H1 (cell line): ENCODE measurements around the gene TMEM50A. TPM values are rescaled to one million over a fixed set of nuclear protein-coding genes. Genes with fewer than 3 reads are reported as not detected.

Experiments
- CTCF ChIA-PET: fragments of 300-600 bp; sonication (Branson Sonifier 250); formaldehyde crosslinking; loops from one replicate; lab custom pipeline; 2021; ENCODE audit not compliant: partially characterized antibody; lab: Charles Lee
- POLR2A ChIA-PET: fragments of 300-600 bp; sonication (Branson Sonifier 250); formaldehyde crosslinking; loops from one replicate; lab custom pipeline; 2021; ENCODE audit warnings: inconsistent platforms; ENCODE audit not compliant: partially characterized antibody; lab: Charles Lee
- DNase-seq, 2 experiments: peaks; one replicate each; pipeline versions ENCODE4 v3.0.0 to v3.0.0-alpha.2; 2010 to 2022; ENCODE audit warnings: low spot score in 2 of 2, low read depth in 1 of 2, mixed read lengths in 1 of 2
- FAIRE-seq: peaks from 2 replicates; lab custom pipeline; 2011; peaks lifted over from hg19 to GRCh38; lab: Jason Lieb, UNC
- H2AFZ ChIP-seq: 2 replicates; pipeline ENCODE4 v1.8.1; 2012; ENCODE audit warnings: low read length, inconsistent platforms
- H2AK5ac ChIP-seq: 2 replicates; pipeline ENCODE4 v1.6.1; 2013; ENCODE audit warnings: low read depth, low read length
- H2BK120ac ChIP-seq: replicated peaks from 2 replicates; pipeline ENCODE3; 2013; ENCODE audit warnings: low read depth, low read length, inconsistent platforms
- H2BK12ac ChIP-seq: 2 replicates; pipeline ENCODE4 v1.6.1; 2013; ENCODE audit warnings: low read depth, low read length
- H2BK15ac ChIP-seq: 2 replicates; pipeline ENCODE4 v1.6.1; 2013; ENCODE audit warnings: low read length
- H2BK20ac ChIP-seq: 2 replicates; pipeline ENCODE4 v1.6.1; 2013; ENCODE audit warnings: low read length
- H2BK5ac ChIP-seq: 2 replicates; pipeline ENCODE4 v1.6.1; 2013; ENCODE audit warnings: low read depth, low read length
- H3K14ac ChIP-seq: 2 replicates; pipeline ENCODE4 v1.6.1; 2013; ENCODE audit warnings: inconsistent platforms; ENCODE audit not compliant: insufficient read length
- H3K18ac ChIP-seq: 2 replicates; pipeline ENCODE4 v1.6.1; 2013; ENCODE audit warnings: low read length; ENCODE audit errors: extremely low read depth
- H3K23ac ChIP-seq: 2 replicates; pipeline ENCODE4 v1.6.1; 2013; ENCODE audit warnings: inconsistent platforms; ENCODE audit not compliant: insufficient read length
- H3K23me2 ChIP-seq: 2 replicates; pipeline ENCODE4 v1.6.1; 2013; ENCODE audit warnings: low read depth, low read length
- H3K27ac ChIP-seq: 2 replicates; pipeline ENCODE4 v1.6.1; 2011; ENCODE audit warnings: low read depth, low read length, inconsistent platforms
- H3K27me3 ChIP-seq, 4 experiments: replicated peaks in 1 of 4; 1 replicate in 1 of 4; 2 replicates in 3 of 4; pipeline versions ENCODE4 v1.6.1 to v1.8.1; 2011 to 2013; ENCODE audit warnings: low read length in 3 of 4, mild to moderate bottlenecking in 3 of 4, inconsistent platforms in 2 of 4, mixed read lengths in 2 of 4, moderate library complexity in 1 of 4; ENCODE audit not compliant: control insufficient read depth in 3 of 4, insufficient read depth in 3 of 4; ENCODE audit errors: extremely low read depth in 1 of 4
- H3K36me3 ChIP-seq, 4 experiments: 2 replicates each; pipeline versions ENCODE4 v1.6.1 to v1.8.1; 2011 to 2013; ENCODE audit warnings: mild to moderate bottlenecking in 4 of 4, low read length in 3 of 4, moderate library complexity in 2 of 4, control low read depth in 1 of 4, inconsistent platforms in 1 of 4; ENCODE audit not compliant: insufficient read depth in 4 of 4, control insufficient read depth in 2 of 4
- H3K4ac ChIP-seq: replicated peaks from 2 replicates; pipeline ENCODE3; 2013; ENCODE audit warnings: low read length, low read depth, mixed read lengths, inconsistent platforms; ENCODE audit not compliant: insufficient read length
- H3K4me1 ChIP-seq, 4 experiments: replicated peaks in 1 of 4; 1 replicate in 1 of 4; 2 replicates in 3 of 4; pipeline versions ENCODE4 v1.6.1 to v1.8.1; 2011 to 2013; ENCODE audit warnings: low read length in 3 of 4, inconsistent platforms in 2 of 4, mixed read lengths in 1 of 4; ENCODE audit not compliant: insufficient read depth in 4 of 4, control insufficient read depth in 3 of 4
- H3K4me2 ChIP-seq, 2 experiments: 2 replicates each; pipeline versions ENCODE4 v1.6.1 to v1.8.1; 2011 to 2013; ENCODE audit warnings: low read depth in 2 of 2, low read length in 2 of 2, control low read depth in 1 of 2, inconsistent platforms in 1 of 2, mild to moderate bottlenecking in 1 of 2; ENCODE audit not compliant: insufficient read depth in 1 of 2
- H3K4me3 ChIP-seq, 4 experiments: fragments of 200-600, 300-600 bp in 1 of 4; sonication (generic), shearing (Covaris generic), sonication (Bioruptor Twin) in 1 of 4; 2 replicates each; pipeline versions ENCODE4 v1.5.1 to v1.8.1; 2011 to 2016; ENCODE audit warnings: low read length in 4 of 4, low read depth in 3 of 4, control low read depth in 2 of 4, inconsistent platforms in 2 of 4, mild to moderate bottlenecking in 2 of 4, mixed read lengths in 1 of 4, moderate library complexity in 1 of 4; ENCODE audit not compliant: insufficient read depth in 2 of 4; ENCODE audit errors: extremely low read depth in 1 of 4
- H3K56ac ChIP-seq: replicated peaks from 2 replicates; pipeline ENCODE3; 2013; ENCODE audit warnings: low read depth, mild to moderate bottlenecking, mixed read lengths, low read length, inconsistent platforms; ENCODE audit not compliant: insufficient read length
- H3K79me1 ChIP-seq: 2 replicates; pipeline ENCODE4 v1.6.1; 2013; ENCODE audit warnings: low read depth, low read length, control low read depth
- H3K79me2 ChIP-seq, 2 experiments: 2 replicates each; pipeline versions ENCODE4 v1.6.1 to v1.8.1; 2012 to 2013; ENCODE audit warnings: low read length in 2 of 2, mild to moderate bottlenecking in 2 of 2, inconsistent platforms in 1 of 2; ENCODE audit not compliant: insufficient read depth in 2 of 2, control insufficient read depth in 1 of 2
- H3K9ac ChIP-seq, 4 experiments: replicated peaks in 1 of 4; 1 replicate in 1 of 4; 2 replicates in 3 of 4; pipeline versions ENCODE4 v1.6.1 to v1.8.1; 2011 to 2013; ENCODE audit warnings: low read depth in 3 of 4, low read length in 3 of 4, control low read depth in 2 of 4, mild to moderate bottlenecking in 2 of 4, moderate library complexity in 2 of 4, inconsistent platforms in 1 of 4; ENCODE audit errors: extremely low read depth in 1 of 4
- H3K9me3 ChIP-seq, 2 experiments: 2 replicates each; pipeline versions ENCODE4 v1.6.1 to v1.8.1; 2012 to 2013; ENCODE audit warnings: mild to moderate bottlenecking in 2 of 2, moderate library complexity in 2 of 2, control low read depth in 1 of 2, inconsistent platforms in 1 of 2, low read depth in 1 of 2, low read length in 1 of 2, mixed read lengths in 1 of 2; ENCODE audit not compliant: insufficient read depth in 2 of 2
- H4K20me1 ChIP-seq, 2 experiments: replicated peaks in 1 of 2; 2 replicates each; pipeline versions ENCODE3 to v1.8.1; 2011 to 2013; ENCODE audit warnings: inconsistent platforms in 2 of 2, low read length in 2 of 2, mild to moderate bottlenecking in 1 of 2; ENCODE audit not compliant: insufficient read depth in 2 of 2, control insufficient read depth in 1 of 2
- H4K5ac ChIP-seq: 2 replicates; pipeline ENCODE4 v1.6.1; 2013; ENCODE audit warnings: low read length, low read depth, mixed read lengths, inconsistent platforms; ENCODE audit not compliant: insufficient read length
- H4K8ac ChIP-seq: 2 replicates; pipeline ENCODE4 v1.8.0; 2013; ENCODE audit warnings: mild to moderate bottlenecking, moderate library complexity, low read length, inconsistent platforms; ENCODE audit not compliant: insufficient read depth; ENCODE audit errors: extremely low read depth
- H4K91ac ChIP-seq: replicated peaks from 2 replicates; pipeline ENCODE3; 2013; ENCODE audit warnings: low read length, mixed read lengths, inconsistent platforms; ENCODE audit not compliant: insufficient read length
- CHD1 ChIP-seq: IDR thresholded peaks from 2 replicates; pipeline ENCODE4 v1.6.1; 2012; ENCODE audit warnings: low read depth, low read length, improper control_type of control experiment
- GABPA ChIP-seq: IDR thresholded peaks from 2 replicates; pipeline ENCODE4 v1.6.1; 2011; ENCODE audit warnings: mild to moderate bottlenecking, low read length, moderate library complexity, borderline replicate concordance; ENCODE audit not compliant: insufficient read depth
- GTF2F1 ChIP-seq: IDR thresholded peaks from 2 replicates; pipeline ENCODE4 v1.6.1; 2012; ENCODE audit warnings: low read depth, low read length, improper control_type of control experiment, borderline replicate concordance
- NRF1 ChIP-seq: IDR thresholded peaks from 2 replicates; pipeline ENCODE4 v1.6.1; 2011; ENCODE audit warnings: mild to moderate bottlenecking, low read depth, low read length, improper control_type of control experiment
- POLR2AphosphoS5 ChIP-seq: IDR thresholded peaks from 2 replicates; pipeline ENCODE4 v1.6.1; 2011; ENCODE audit warnings: low read depth, low read length
- POU5F1 ChIP-seq: IDR thresholded peaks from 2 replicates; pipeline ENCODE4 v1.6.1; 2011; ENCODE audit warnings: low read depth, mild to moderate bottlenecking, low read length, moderate library complexity
- RAD21 ChIP-seq, 2 experiments: IDR thresholded peaks in 1 of 2; conservative IDR thresholded peaks in 1 of 2; 2 replicates each; pipeline ENCODE4 v1.6.1; 2011; ENCODE audit warnings: low read depth in 2 of 2, low read length in 2 of 2, improper control_type of control experiment in 1 of 2, inconsistent platforms in 1 of 2, mild to moderate bottlenecking in 1 of 2, moderate library complexity in 1 of 2
- SIN3A ChIP-seq, 2 experiments: IDR thresholded peaks in 1 of 2; conservative IDR thresholded peaks in 1 of 2; 2 replicates each; pipeline ENCODE4 v1.6.1; 2011 to 2012; ENCODE audit warnings: low read length in 2 of 2, improper control_type of control experiment in 1 of 2, low read depth in 1 of 2, mild to moderate bottlenecking in 1 of 2
- SP1 ChIP-seq: IDR thresholded peaks from 2 replicates; pipeline ENCODE4 v1.6.1; 2011; ENCODE audit warnings: low read depth, low read length
- SP4 ChIP-seq: IDR thresholded peaks from 2 replicates; pipeline ENCODE4 v1.6.1; 2012; ENCODE audit warnings: low read length, inconsistent platforms
- TBP ChIP-seq: IDR thresholded peaks from 2 replicates; pipeline ENCODE4 v1.6.1; 2011; ENCODE audit warnings: low read depth, low read length, improper control_type of control experiment
- WGBS, 2 experiments: shearing (Covaris generic) in 1 of 2; methylation state at CpG; one replicate each; pipeline versions ENCODE4 v1.1.6 to v1.1.7; 2013 to 2015; ENCODE audit warnings: low lambda C conversion rate in 2 of 2, mixed read lengths in 2 of 2, inconsistent platforms in 1 of 2, low coverage in 1 of 2, missing lambda C conversion rate in 1 of 2; ENCODE audit not compliant: insufficient replicate concordance in 2 of 2, insufficient coverage in 1 of 2, insufficient read length in 1 of 2; ENCODE audit errors: extremely low coverage in 1 of 2, missing lambda C conversion rate in 1 of 2; 5-methylcytosine and 5-hydroxymethylcytosine counted together
- polyA plus RNA-seq, 7 experiments: library from polyadenylated mRNA; depleted of rRNA in 3 of 7; stranded (reverse) in 5 of 7; unstranded in 2 of 7; fragments of >200 nt in 5 of 7; fragments of 200-250 nt in 2 of 7; gene quantifications; 1 replicate in 5 of 7; 2 replicates in 1 of 7; 4 replicates in 1 of 7; pipeline versions ENCODE4 v1.2.1 to v1.2.3, GENCODE V29; 2011 to 2013; ENCODE audit warnings: missing spikeins in 2 of 7, mixed read lengths in 2 of 7
- total RNA-seq: library from RNA; stranded (reverse); fragmentation: NEBNext Ultra II Directional; extraction: Animal tissue kit (Norgen Biotek cat#: 25700); gene quantifications from 2 replicates; pipeline ENCODE4 v1.2.1, GENCODE V29; 2021
- TF ChIP-seq, protein P1 (sequence below), 3 experiments: IDR thresholded peaks; 1 replicate in 2 of 3; 2 replicates in 1 of 3; pipeline versions ENCODE4 v1.5.1 to v1.6.1; 2011; ENCODE audit warnings: low read length in 3 of 3, mild to moderate bottlenecking in 3 of 3, inconsistent platforms in 2 of 3, low read depth in 1 of 3, moderate library complexity in 1 of 3; ENCODE audit not compliant: insufficient read depth in 1 of 3; ENCODE audit errors: control extremely low read depth in 1 of 3

TMEM50A gene
- total and polyA plus RNA-seq, 2 of the 8 experiments (the other 6 are each of a cell fraction or from before 2014, with no cell fraction given) = 98.6 to 111 TPM

DNA sequence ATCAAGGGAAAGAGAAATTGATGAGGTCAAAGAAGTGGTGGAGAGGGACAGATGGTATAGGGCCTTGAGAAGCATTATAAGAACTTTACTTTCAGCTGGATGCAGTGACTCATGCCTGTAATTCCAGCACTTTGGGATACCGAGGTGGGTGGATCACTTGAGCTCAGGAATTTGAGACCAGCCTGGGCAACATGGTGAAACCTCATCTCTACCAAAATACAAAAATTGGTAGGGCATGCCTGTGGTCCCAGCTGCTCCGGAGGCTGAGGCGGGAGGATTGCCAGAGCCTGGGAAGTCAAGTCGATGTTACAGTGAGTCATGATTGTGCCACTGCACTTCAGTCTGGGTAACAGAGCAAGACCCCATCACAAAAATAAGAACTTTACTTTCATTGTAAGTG is 5.7 kb downstream of the TMEM50A start:
- H3K9me3 ChIP-seq = no peaks in the 10 kb centered on the region
- H2AFZ ChIP-seq = no peak overlapping the region
- H2AK5ac ChIP-seq = no peak overlapping the region
- no peak overlapping the region for H3K23ac ChIP-seq
- H2BK20ac ChIP-seq = no peak overlapping the region
- no peak overlapping the region for H3K4me2 ChIP-seq
- WGBS, 2 experiments = 98% methylated on average over 4 of the region's 4 CpGs; no CpG with 5 or more reads in 1 of the 2 experiments
- no peak overlapping the region for H3K4me3 ChIP-seq
- POLR2A ChIA-PET = no interaction called here
- no peak overlapping the region for H3K14ac ChIP-seq
- no peak overlapping the region for H3K4ac ChIP-seq
- H4K91ac ChIP-seq = no peak overlapping the region
- H3K9ac ChIP-seq = no peak overlapping the region
- 0 out of 2 replicates have a peak, but pooled peaks cover under 1% of the 10 kb centered on the region for H3K79me1 ChIP-seq
- peaks cover 0 to 60% of the 10 kb centered on the region in 2 experiments; a peak in 2 of 4 replicates for H3K79me2 ChIP-seq
- peaks cover 0 to 16% (median 7%) of the 10 kb centered on the region in 4 experiments; a peak in 4 of 8 replicates for H3K36me3 ChIP-seq
- no peak overlapping the region for H2BK15ac ChIP-seq
- no peaks in the 10 kb centered on the region for H3K23me2 ChIP-seq
- no peak overlapping the region for H2BK120ac ChIP-seq
- no peak overlapping the region for H2BK12ac ChIP-seq
- CTCF ChIA-PET = no interaction called here
- FAIRE-seq (no peak), DNase-seq (no peak)
- H2BK5ac ChIP-seq = no peak overlapping the region
- peaks cover 3 to 5% of the 10 kb centered on the region in 2 experiments for H4K20me1 ChIP-seq
- no peak overlapping the region for H3K56ac ChIP-seq
- H3K27ac ChIP-seq = no peak overlapping the region
- H4K5ac ChIP-seq = no peak overlapping the region
- no peak overlapping the region for H3K18ac ChIP-seq
- peaks cover 0 to 3% (median 0%) of the 10 kb centered on the region in 4 experiments; a peak in 1 of 7 replicates for H3K4me1 ChIP-seq
- no peaks in the 10 kb centered on the region for H3K27me3 ChIP-seq
- no peak overlapping the region for H4K8ac ChIP-seq
- no peak for TF ChIP-seq GABPA
- no peak for TF ChIP-seq SP4
- TF ChIP-seq RAD21 (IDR thresholded peaks at IDR 0.05 in 1 of 2, conservative IDR thresholded peaks at IDR 0.05 in 1 of 2; ENCODE audit: low read depth in 2 of 2, low read length in 2 of 2) = no peak
- no peak for TF ChIP-seq TBP
- TF ChIP-seq, protein P1, sequence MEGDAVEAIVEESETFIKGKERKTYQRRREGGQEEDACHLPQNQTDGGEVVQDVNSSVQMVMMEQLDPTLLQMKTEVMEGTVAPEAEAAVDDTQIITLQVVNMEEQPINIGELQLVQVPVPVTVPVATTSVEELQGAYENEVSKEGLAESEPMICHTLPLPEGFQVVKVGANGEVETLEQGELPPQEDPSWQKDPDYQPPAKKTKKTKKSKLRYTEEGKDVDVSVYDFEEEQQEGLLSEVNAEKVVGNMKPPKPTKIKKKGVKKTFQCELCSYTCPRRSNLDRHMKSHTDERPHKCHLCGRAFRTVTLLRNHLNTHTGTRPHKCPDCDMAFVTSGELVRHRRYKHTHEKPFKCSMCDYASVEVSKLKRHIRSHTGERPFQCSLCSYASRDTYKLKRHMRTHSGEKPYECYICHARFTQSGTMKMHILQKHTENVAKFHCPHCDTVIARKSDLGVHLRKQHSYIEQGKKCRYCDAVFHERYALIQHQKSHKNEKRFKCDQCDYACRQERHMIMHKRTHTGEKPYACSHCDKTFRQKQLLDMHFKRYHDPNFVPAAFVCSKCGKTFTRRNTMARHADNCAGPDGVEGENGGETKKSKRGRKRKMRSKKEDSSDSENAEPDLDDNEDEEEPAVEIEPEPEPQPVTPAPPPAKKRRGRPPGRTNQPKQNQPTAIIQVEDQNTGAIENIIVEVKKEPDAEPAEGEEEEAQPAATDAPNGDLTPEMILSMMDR (IDR thresholded peaks at IDR 0.05; ENCODE audit: control extremely low read depth in 1 of 3, insufficient read depth in 1 of 3, low read depth in 1 of 3, low read length in 3 of 3) = no peak
- TF ChIP-seq POLR2AphosphoS5 = no peak
- TF ChIP-seq CHD1 = no peak
- no peak for TF ChIP-seq NRF1
- TF ChIP-seq SP1 = no peak
- TF ChIP-seq SIN3A (conservative IDR thresholded peaks at IDR 0.05 in 1 of 2, IDR thresholded peaks at IDR 0.05 in 1 of 2; ENCODE audit: low read depth in 1 of 2, low read length in 2 of 2) = no peak
- no peak for TF ChIP-seq POU5F1
- TF ChIP-seq GTF2F1 = no peak
